Psoas muscle (tissue), 8 donors: Measurements from ENCODE around the gene CD226. TPM values are rescaled to one million over a fixed set of nuclear protein-coding genes. Genes with fewer than 3 reads are reported as not detected.

Experiments
- ATAC-seq, 4 donors: fragments of 200-7000 bp; cut with Tn5 transposase; one replicate each; pipeline ENCODE4 v1.9.1; 2020; ENCODE audit warnings: moderate library complexity in 3 of 4, mild to moderate bottlenecking in 2 of 4
- DNase-seq, 2 donors: peaks; one replicate each; pipeline ENCODE4 v3.0.0-alpha.2; 2020
- H3K27ac ChIP-seq: fragments of 200-600 bp; one replicate; pipeline ENCODE4 v1.8.0; 2022
- H3K27me3 ChIP-seq, 3 donors: fragments of 200-600 bp in 1 of 3; one replicate each; pipeline versions ENCODE4 v1.6.1 to v1.8.0; 2013 to 2022; ENCODE audit warnings: low read length in 2 of 3, mild to moderate bottlenecking in 2 of 3, moderate library complexity in 1 of 3; ENCODE audit not compliant: insufficient read depth in 3 of 3
- H3K36me3 ChIP-seq, 2 donors: fragments of 200-600 bp in 1 of 2; one replicate each; pipeline versions ENCODE4 v1.6.1 to v1.8.0; 2013 to 2022; ENCODE audit warnings: low read depth in 1 of 2, mild to moderate bottlenecking in 1 of 2, moderate library complexity in 1 of 2; ENCODE audit not compliant: insufficient read depth in 1 of 2
- H3K4me1 ChIP-seq: fragments of 200-600 bp; one replicate; pipeline ENCODE4 v1.8.0; 2022
- H3K4me3 ChIP-seq: fragments of 200-600 bp; one replicate; pipeline ENCODE4 v1.8.0; 2022; ENCODE audit warnings: mild to moderate bottlenecking
- H3K9me3 ChIP-seq: fragments of 200-600 bp; one replicate; pipeline ENCODE4 v1.8.0; 2022
- WGBS, 3 donors: extraction: QIAGEN DNeasy Blood & Tissue Kit; methylation state at CpG; one replicate each; pipeline versions ENCODE4 v1.1.6 to v1.1.7; 2013; 5-methylcytosine and 5-hydroxymethylcytosine counted together
- intact Hi-C, 2 donors: fragments of 100-400 bp; cut with DNase I; formaldehyde crosslinking; loops; one replicate each; pipeline versions ENCODE4 v1.11.0 to v1.14.2; 2022
- polyA plus RNA-seq, 3 donors: library from polyadenylated mRNA; stranded (reverse); fragments of 200-250 nt; gene quantifications; one replicate each; pipeline ENCODE4 v1.2.3, GENCODE V29; 2013
- total RNA-seq, 4 donors: library from RNA; stranded (reverse); fragmentation: NEBNext Ultra II Directional in 2 of 4; extraction: Animal tissue kit (Norgen Biotek cat#: 25700) in 2 of 4; gene quantifications; one replicate each; pipeline versions ENCODE4 v1.2.1 to v1.2.4, GENCODE V29; 2021 to 2023
- TF ChIP-seq, protein P1 (sequence below): fragments of 200-600 bp; IDR thresholded peaks from one replicate; pipeline ENCODE4 v1.8.0; 2022; ENCODE audit warnings: antibody characterized with exemption
- donor health status: healthy with polysubstance abuse.
- donor health status: DM: no; HTN: no; CAD: no; lungs with moderate emphysema.
- donor health status: Bipolar disorder and iron deficiency.
- donor health status: healthy.
- donor health status: DM: yes; HTN: yes; CAD: no.
- donor health status: DM: no; HTN: no; CAD: no.
- donor health status: DM: no; HTN: no; CAD: no.
- donor health status: DM: yes; HTN: yes; CAD: no.

CD226 gene
- total and polyA plus RNA-seq, 7 donors = 0.06 to 1.8 (median 0.27) TPM

GRCh38 chr18:69992776-69993175 is 45.1 kb upstream of the CD226 start:
- TF ChIP-seq, protein P1, sequence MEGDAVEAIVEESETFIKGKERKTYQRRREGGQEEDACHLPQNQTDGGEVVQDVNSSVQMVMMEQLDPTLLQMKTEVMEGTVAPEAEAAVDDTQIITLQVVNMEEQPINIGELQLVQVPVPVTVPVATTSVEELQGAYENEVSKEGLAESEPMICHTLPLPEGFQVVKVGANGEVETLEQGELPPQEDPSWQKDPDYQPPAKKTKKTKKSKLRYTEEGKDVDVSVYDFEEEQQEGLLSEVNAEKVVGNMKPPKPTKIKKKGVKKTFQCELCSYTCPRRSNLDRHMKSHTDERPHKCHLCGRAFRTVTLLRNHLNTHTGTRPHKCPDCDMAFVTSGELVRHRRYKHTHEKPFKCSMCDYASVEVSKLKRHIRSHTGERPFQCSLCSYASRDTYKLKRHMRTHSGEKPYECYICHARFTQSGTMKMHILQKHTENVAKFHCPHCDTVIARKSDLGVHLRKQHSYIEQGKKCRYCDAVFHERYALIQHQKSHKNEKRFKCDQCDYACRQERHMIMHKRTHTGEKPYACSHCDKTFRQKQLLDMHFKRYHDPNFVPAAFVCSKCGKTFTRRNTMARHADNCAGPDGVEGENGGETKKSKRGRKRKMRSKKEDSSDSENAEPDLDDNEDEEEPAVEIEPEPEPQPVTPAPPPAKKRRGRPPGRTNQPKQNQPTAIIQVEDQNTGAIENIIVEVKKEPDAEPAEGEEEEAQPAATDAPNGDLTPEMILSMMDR = no peak
- no peak for ATAC-seq
- Histone ChIP-seq H3K27ac (no peak overlapping the region), H3K9me3 (peaks cover 7% of the 10 kb centered on the region), H3K27me3 (no peaks in the 10 kb centered on the region), H3K36me3 (peaks cover 0 to 3% of the 10 kb centered on the region in 2 donors), H3K4me1 (no peaks in the 10 kb centered on the region), H3K4me3 (no peak overlapping the region)
- 56 to 79% (median 71%) methylated on average over 1 of the region's 1 CpG for WGBS, 3 donors
- intact Hi-C loops = no loop called here
- DNase-seq = no peak

DNA sequence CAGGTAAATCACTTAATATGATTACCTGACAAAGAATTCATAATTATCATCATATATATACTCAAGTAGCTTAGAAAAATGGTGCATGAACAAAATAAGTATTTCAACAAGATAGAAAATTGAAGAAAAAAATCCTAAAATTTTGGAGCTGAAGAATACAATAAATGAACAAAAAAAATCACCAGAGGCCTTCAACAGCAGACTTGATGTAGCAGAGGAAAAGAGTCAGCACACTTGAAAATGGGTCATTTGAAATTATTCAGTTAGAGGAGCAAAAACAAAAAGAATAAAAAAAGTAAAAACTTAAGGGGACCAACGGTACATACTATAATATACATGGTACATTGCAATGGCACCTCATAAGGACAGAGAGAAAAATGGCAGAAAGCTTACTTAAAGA is 40.2 kb upstream of the CD226 start:
- TF ChIP-seq, protein P1 = no peak
- H3K36me3 ChIP-seq = no peaks in the 10 kb centered on the region
- ATAC-seq (no peak), DNase-seq (no peak)
- 95 to 100% (median 95%) methylated on average over 1 of the region's 1 CpG for WGBS, 3 donors
- no peaks in the 10 kb centered on the region for H3K27me3 ChIP-seq
- H3K4me1 ChIP-seq = no peaks in the 10 kb centered on the region
- intact Hi-C loops = no loop called here
- no peak overlapping the region for H3K4me3 ChIP-seq
- no peak overlapping the region for H3K27ac ChIP-seq
- H3K9me3 ChIP-seq = peaks cover 14% of the 10 kb centered on the region

DNA sequence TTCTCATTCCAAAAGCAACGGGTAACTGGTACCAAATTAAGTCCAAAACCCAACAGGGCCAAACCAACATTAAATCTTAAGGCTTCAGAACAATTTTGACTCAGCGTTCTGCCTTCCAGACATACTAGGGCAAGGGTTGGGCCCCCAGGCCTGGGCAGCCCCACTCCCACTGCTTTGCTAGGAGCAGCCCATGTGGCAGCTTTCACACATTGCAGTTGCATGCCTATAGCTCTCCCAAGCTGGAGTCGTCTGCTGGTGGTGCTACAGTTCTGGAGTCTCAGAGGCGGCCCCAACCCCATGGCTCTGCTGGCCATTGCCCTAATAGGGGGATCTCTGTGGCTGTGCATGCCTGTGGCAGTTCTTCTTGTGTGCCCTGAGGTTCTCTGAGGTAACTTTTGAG is 37.6 kb upstream of the CD226 start:
- H3K27me3 ChIP-seq = no peaks in the 10 kb centered on the region
- no peak overlapping the region for H3K4me3 ChIP-seq
- H3K27ac ChIP-seq = no peak overlapping the region
- no peak for ATAC-seq
- 85 to 89% (median 88%) methylated on average over 4 of the region's 4 CpGs for WGBS, 3 donors
- intact Hi-C loops = no loop called here
- peaks cover 11% of the 10 kb centered on the region for H3K9me3 ChIP-seq
- H3K36me3 ChIP-seq = no peaks in the 10 kb centered on the region
- DNase-seq = no peak
- TF ChIP-seq, protein P1 = no peak
- H3K4me1 ChIP-seq = no peaks in the 10 kb centered on the region

DNA sequence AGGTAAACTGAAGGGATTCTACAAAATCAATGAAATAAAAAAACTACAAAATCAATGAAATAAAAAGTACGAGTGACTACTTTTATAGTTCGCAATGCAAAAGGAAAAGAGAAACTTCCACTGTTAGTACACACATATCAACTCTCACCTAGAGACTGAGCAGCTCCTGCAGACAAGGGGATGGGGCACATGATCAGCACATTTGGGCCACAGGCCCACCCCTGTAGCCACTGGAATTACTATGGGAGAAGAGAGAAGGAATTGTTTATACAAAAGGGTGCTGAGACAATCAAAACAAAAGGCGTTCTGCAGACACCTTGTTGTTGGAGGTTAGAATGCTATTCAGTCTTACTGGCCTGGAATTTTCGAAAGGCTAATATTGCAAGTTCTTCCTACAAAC is 34.7 kb upstream of the CD226 start:
- intact Hi-C loops = no loop called here
- Histone ChIP-seq H3K9me3 (peaks cover 3% of the 10 kb centered on the region), H3K27ac (no peak overlapping the region), H3K4me3 (no peak overlapping the region), H3K4me1 (no peaks in the 10 kb centered on the region), H3K27me3 (no peaks in the 10 kb centered on the region), H3K36me3 (no peaks in the 10 kb centered on the region)
- ATAC-seq (no peak), DNase-seq (no peak)
- TF ChIP-seq, protein P1 = no peak
- 90 to 93% (median 92%) methylated on average over 4 of the region's 4 CpGs for WGBS, 3 donors

DNA sequence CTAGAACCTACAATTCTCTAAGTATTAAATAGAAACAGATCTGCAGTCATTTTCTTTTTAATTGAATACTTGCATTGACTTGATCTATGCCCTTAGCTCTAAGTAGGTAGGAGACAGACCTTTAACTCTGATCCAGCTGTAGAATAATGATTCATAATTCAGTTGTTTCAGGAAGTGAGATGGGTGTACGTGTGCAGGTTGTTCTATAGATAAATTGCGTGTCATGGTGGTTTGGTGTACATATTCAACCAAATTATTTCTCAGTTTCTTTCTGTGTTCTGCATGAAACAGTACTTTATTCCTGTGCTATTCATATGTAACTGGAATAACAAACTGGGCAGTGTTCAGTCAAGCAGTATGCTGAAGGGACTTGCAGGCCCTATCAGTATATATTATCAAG is 34.3 kb upstream of the CD226 start:
- Histone ChIP-seq H3K4me1 (no peaks in the 10 kb centered on the region), H3K27ac (no peak overlapping the region), H3K27me3 (no peaks in the 10 kb centered on the region), H3K4me3 (no peak overlapping the region), H3K9me3 (no peaks in the 10 kb centered on the region), H3K36me3 (no peaks in the 10 kb centered on the region)
- DNase-seq (no peak), ATAC-seq (no peak)
- WGBS, 3 donors = 87 to 92% (median 91%) methylated on average over 2 of the region's 2 CpGs
- TF ChIP-seq, protein P1 = no peak
- intact Hi-C loops = no loop called here
